Ishikawa (cell line): ENCODE data around the gene PTPRN2.

Experiments used
- CEBPB ChIP-seq: IDR thresholded peaks from 2 replicates; pipeline ENCODE4 v1.6.1; 2012
- CREB1 ChIP-seq: IDR thresholded peaks from 2 replicates; pipeline ENCODE4 v1.6.1; 2012; ENCODE audit warnings: low read depth
- EGR1 ChIP-seq: IDR thresholded peaks from 2 replicates; pipeline ENCODE4 v1.6.1; 2012
- EP300 ChIP-seq: IDR thresholded peaks from 2 replicates; pipeline ENCODE4 v1.6.1; 2012; ENCODE audit warnings: borderline replicate concordance
- FOXM1 ChIP-seq: IDR thresholded peaks from 2 replicates; pipeline ENCODE4 v1.6.1; 2012; ENCODE audit warnings: low read depth, borderline replicate concordance
- NFIC ChIP-seq: IDR thresholded peaks from 2 replicates; pipeline ENCODE4 v1.6.1; 2012
- RAD21 ChIP-seq: IDR thresholded peaks from 2 replicates; pipeline ENCODE4 v1.6.1; 2012; ENCODE audit warnings: low read depth
- TAF1 ChIP-seq: IDR thresholded peaks from 2 replicates; pipeline ENCODE4 v1.6.1; 2012; ENCODE audit warnings: low read depth, mild to moderate bottlenecking
- TCF12 ChIP-seq: IDR thresholded peaks from 2 replicates; pipeline ENCODE4 v1.6.1; 2012; ENCODE audit warnings: low read depth
- TEAD4 ChIP-seq: IDR thresholded peaks from 2 replicates; pipeline ENCODE4 v1.6.1; 2012
- YY1 ChIP-seq: IDR thresholded peaks from 2 replicates; pipeline ENCODE4 v1.6.1; 2012; ENCODE audit warnings: low read depth
- ZBTB7A ChIP-seq: IDR thresholded peaks from 2 replicates; pipeline ENCODE4 v1.6.1; 2012; ENCODE audit warnings: low read depth
- TF ChIP-seq, protein P1 (sequence below): IDR thresholded peaks from 2 replicates; pipeline ENCODE4 v1.6.1; 2012
- TF ChIP-seq, protein P2 (sequence below): IDR thresholded peaks from 2 replicates; pipeline ENCODE4 v1.6.1; 2012; ENCODE audit warnings: low read depth, mild to moderate bottlenecking
- TF ChIP-seq, protein P3 (sequence below): IDR thresholded peaks from 2 replicates; pipeline ENCODE4 v1.6.1; 2012

Gene PTPRN2

DNA sequence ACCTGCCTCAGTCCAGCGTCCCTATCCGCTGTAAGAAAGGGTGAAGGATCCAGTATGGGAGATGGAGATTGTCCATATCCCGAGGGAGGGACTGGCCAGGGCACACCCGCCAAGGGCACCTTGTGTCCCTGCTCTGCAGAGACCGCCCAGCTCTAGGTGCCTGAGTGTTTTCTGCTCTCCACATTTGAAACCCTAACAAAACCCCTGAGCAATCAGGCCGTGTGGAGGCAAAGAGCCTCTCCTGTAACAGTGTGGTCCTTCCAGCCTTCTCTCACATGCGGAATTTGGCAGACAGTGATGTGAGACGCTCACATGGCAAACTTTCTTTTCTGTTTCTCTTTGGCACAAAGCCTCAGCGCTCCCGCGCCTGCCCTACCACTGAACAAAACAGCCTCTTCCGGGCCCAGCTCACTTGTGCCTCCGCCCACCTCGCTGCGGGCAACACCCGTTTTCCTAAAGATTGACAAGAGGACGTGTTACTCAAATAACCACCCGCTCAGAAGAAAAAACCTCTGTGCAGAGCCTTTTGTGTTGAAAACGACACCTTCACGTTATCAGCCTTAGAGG lies 736.0 kb downstream of the PTPRN2 start:
- no peak for TF ChIP-seq ZBTB7A

DNA sequence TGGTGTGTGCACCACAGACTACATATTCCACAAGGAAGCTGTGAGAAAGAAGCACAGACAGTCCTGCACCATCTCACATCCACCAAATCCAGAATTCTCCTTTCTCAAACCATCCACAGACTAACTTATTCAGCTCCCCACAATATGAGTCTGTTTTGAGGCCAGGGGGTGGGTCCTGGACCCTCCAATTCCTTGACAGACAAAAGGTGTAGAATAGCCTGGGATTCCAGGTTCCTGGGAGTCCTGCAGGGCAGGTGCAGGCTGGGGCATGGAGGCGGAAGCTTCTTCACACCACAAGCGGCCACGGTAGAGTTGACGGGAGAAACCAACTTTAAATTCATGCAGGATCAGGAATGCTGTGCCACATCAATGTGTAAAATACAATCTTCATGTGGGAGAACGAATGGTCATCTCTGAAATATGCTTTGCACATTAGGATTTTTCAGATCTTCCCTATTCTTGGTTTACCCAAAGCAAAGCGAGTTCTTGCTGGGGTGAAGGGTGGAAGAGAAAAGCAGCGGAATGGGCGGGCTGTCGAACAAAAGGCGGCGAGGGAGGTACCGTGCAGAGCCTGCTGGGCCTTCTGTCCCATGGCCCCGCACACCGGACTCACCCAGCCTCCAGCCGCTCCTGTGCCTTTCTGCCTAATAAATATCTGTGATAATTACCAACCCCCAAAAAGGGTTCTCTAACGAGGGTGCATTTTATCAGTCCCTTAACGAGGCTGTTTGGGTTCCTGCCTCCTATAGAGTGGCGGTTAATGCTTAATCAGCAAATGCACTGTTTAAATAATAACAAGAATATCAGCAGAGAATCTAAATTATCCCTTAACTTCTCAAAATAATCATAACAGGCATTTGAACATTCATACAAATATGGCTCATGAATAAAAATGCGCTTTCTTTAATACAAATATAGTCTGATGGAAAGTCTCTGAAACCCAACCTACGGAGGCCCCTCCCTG lies 736.9 kb downstream of the PTPRN2 start:
- TF ChIP-seq RAD21 (no peak), EGR1 (no peak), TEAD4 (no peak), ZBTB7A (no peak), TCF12 (no peak), FOXM1 (no peak), CREB1 (no peak), EP300 (no peak), CEBPB (no peak), TAF1 (no peak), NFIC (no peak), YY1 (no peak)
- TF ChIP-seq, protein P1, sequence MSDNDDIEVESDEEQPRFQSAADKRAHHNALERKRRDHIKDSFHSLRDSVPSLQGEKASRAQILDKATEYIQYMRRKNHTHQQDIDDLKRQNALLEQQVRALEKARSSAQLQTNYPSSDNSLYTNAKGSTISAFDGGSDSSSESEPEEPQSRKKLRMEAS: no peak
- TF ChIP-seq, protein P2, sequence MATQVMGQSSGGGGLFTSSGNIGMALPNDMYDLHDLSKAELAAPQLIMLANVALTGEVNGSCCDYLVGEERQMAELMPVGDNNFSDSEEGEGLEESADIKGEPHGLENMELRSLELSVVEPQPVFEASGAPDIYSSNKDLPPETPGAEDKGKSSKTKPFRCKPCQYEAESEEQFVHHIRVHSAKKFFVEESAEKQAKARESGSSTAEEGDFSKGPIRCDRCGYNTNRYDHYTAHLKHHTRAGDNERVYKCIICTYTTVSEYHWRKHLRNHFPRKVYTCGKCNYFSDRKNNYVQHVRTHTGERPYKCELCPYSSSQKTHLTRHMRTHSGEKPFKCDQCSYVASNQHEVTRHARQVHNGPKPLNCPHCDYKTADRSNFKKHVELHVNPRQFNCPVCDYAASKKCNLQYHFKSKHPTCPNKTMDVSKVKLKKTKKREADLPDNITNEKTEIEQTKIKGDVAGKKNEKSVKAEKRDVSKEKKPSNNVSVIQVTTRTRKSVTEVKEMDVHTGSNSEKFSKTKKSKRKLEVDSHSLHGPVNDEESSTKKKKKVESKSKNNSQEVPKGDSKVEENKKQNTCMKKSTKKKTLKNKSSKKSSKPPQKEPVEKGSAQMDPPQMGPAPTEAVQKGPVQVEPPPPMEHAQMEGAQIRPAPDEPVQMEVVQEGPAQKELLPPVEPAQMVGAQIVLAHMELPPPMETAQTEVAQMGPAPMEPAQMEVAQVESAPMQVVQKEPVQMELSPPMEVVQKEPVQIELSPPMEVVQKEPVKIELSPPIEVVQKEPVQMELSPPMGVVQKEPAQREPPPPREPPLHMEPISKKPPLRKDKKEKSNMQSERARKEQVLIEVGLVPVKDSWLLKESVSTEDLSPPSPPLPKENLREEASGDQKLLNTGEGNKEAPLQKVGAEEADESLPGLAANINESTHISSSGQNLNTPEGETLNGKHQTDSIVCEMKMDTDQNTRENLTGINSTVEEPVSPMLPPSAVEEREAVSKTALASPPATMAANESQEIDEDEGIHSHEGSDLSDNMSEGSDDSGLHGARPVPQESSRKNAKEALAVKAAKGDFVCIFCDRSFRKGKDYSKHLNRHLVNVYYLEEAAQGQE: no peak
- TF ChIP-seq, protein P3, sequence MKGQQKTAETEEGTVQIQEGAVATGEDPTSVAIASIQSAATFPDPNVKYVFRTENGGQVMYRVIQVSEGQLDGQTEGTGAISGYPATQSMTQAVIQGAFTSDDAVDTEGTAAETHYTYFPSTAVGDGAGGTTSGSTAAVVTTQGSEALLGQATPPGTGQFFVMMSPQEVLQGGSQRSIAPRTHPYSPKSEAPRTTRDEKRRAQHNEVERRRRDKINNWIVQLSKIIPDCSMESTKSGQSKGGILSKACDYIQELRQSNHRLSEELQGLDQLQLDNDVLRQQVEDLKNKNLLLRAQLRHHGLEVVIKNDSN: no peak

DNA sequence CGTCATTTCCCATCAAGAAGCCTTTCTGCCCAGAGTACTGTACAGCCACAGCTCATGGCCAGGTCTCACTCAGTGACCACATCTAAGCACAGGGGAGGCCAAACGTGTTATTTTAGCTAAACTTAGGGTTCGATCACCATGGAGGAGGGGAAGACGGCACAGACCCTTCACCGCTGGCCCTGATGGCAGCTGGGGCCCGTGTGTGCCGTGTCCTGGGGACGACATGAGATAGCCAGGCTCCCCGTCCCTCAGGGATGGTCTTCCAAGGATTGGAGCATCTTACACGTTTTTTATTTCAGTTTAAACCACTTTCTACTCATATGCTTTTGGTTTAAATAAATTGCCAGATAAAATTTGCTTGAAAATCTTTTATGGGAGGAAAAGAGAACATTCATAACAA lies 737.9 kb downstream of the PTPRN2 start:
- TF ChIP-seq, protein P2: no peak
- TF ChIP-seq CEBPB (no peak), FOXM1 (no peak), TAF1 (no peak), TCF12 (no peak), EGR1 (no peak), NFIC (no peak), YY1 (no peak), TEAD4 (no peak), RAD21 (no peak), EP300 (no peak), ZBTB7A (no peak), CREB1 (no peak)
- TF ChIP-seq, protein P1: no peak
- TF ChIP-seq, protein P3: no peak

DNA sequence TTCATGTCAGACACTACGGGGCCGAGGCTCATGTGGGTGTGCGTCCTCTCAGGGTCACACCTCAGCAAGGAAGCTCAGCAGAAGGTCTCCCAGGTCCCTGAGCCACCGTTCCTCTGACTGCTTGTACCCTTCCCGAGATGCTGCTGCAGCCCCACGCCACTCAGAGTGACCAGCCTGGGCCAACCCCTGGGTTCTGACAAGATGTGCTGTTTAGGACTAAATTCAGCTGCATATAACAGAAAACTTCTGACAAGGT lies 738.4 kb downstream of the PTPRN2 start:
- TF ChIP-seq CREB1 (no peak), CEBPB (no peak), FOXM1 (no peak), TEAD4 (no peak), NFIC (no peak), EP300 (no peak)

- TF ChIP-seq EGR1: no peak
- TF ChIP-seq TEAD4: no peak
- TF ChIP-seq TAF1: no peak
- TF ChIP-seq, protein P1: no peak
- TF ChIP-seq, protein P2: no peak
- TF ChIP-seq FOXM1: no peak
- TF ChIP-seq CREB1: no peak
- no peak for TF ChIP-seq EP300
- no peak for TF ChIP-seq YY1
- no peak for TF ChIP-seq CEBPB
- TF ChIP-seq RAD21: no peak
- TF ChIP-seq ZBTB7A: no peak
- TF ChIP-seq NFIC: no peak
- no peak for TF ChIP-seq TCF12
- TF ChIP-seq, protein P3: no peak
These were observed 738.9 kb downstream of the PTPRN2 start for GRCh38 chr7:157848508-157849340.
